ENCODE results near the gene MILR1.
"Not testable (repeated sequence)": the region's sequence is repeated elsewhere in the genome, so short reads cannot be mapped to it uniquely, and the experiment has no call there.

Gene MILR1

GRCh38 chr17:64428406-64428805 lies 20.5 kb upstream of the MILR1 start:
- DNase-seq = no peak

- not testable (repeated sequence) for DNase-seq
These were observed 18.9 kb upstream of the MILR1 start for GRCh38 chr17:64430036-64430435.

GRCh38 chr17:64431534-64431933 lies 17.4 kb upstream of the MILR1 start:
- DNase-seq = no peak

GRCh38 chr17:64437944-64438525 lies 10.9 kb upstream of the MILR1 start:
- no peak for DNase-seq

GRCh38 chr17:64439521-64439920 lies 9.4 kb upstream of the MILR1 start:
- not testable (repeated sequence) for DNase-seq

- DNase-seq = no peak
These were observed 9.0 kb upstream of the MILR1 start for GRCh38 chr17:64439956-64440355.

- peak; percentile 79 for DNase-seq
These were observed 7.0 kb upstream of the MILR1 start for GRCh38 chr17:64441772-64442540.

- no peak for DNase-seq
These were observed 6.4 kb upstream of the MILR1 start for GRCh38 chr17:64442541-64442971.

GRCh38 chr17:64443086-64443760 lies 5.7 kb upstream of the MILR1 start:
- no peak for DNase-seq

GRCh38 chr17:64447526-64447925 lies 1.4 kb upstream of the MILR1 start:
- no peak for DNase-seq

- DNase-seq = no peak
These were observed 630 bp downstream of the MILR1 start for GRCh38 chr17:64449545-64449944.

GRCh38 chr17:64455993-64456885 lies 7.3 kb downstream of the MILR1 start:
- DNase-seq = no peak

- no peak for DNase-seq
These were observed 8.2 kb downstream of the MILR1 start for GRCh38 chr17:64457156-64457555.

- DNase-seq = no peak
These were observed 9.8 kb downstream of the MILR1 start for GRCh38 chr17:64458756-64459155.

- DNase-seq = no peak
These were observed 10.4 kb downstream of the MILR1 start for GRCh38 chr17:64459284-64459747.

GRCh38 chr17:64459818-64460217 lies 10.9 kb downstream of the MILR1 start:
- DNase-seq = not testable (repeated sequence)

- DNase-seq = no peak
These were observed 12.0 kb downstream of the MILR1 start for GRCh38 chr17:64460955-64461354.

- no peak for DNase-seq
These were observed 12.9 kb downstream of the MILR1 start for GRCh38 chr17:64461788-64462187.

GRCh38 chr17:64466019-64466735 lies 17.3 kb downstream of the MILR1 start:
- no peak for DNase-seq

- DNase-seq = not testable (repeated sequence)
These were observed 17.9 kb downstream of the MILR1 start for GRCh38 chr17:64466834-64467233.

- DNase-seq = no peak
These were observed 21.7 kb downstream of the MILR1 start for GRCh38 chr17:64470625-64471024.

GRCh38 chr17:64471440-64471839 lies 22.5 kb downstream of the MILR1 start:
- DNase-seq = no peak

Data from GDM1 (cell line).